Osteocyte (in vitro differentiated cells): Measurements from ENCODE around the gene GSE1. TPM values are rescaled to one million over a fixed set of nuclear protein-coding genes. Genes with fewer than 3 reads are reported as not detected.
A peak's percentile ranks its signal among the peaks of the same experiment; 100 is the strongest.

Source experiments
- DNase-seq: peaks from one replicate; pipeline ENCODE4 v3.0.0; 2021; ENCODE audit warnings: mixed read lengths; ENCODE audit not compliant: unreplicated experiment; ENCODE audit errors: extremely low spot score
- H3K27ac Mint-ChIP-seq: one replicate; pipeline ENCODE4 v1.8.0; 2021; ENCODE audit warnings: mild to moderate bottlenecking, mixed read lengths; ENCODE audit not compliant: unreplicated experiment
- H3K27me3 Mint-ChIP-seq: one replicate; pipeline ENCODE4 v1.8.0; 2021; ENCODE audit warnings: mixed read lengths; ENCODE audit not compliant: unreplicated experiment
- H3K36me3 Mint-ChIP-seq: one replicate; pipeline ENCODE4 v1.8.0; 2021; ENCODE audit warnings: mixed read lengths; ENCODE audit not compliant: unreplicated experiment
- H3K4me1 Mint-ChIP-seq: one replicate; pipeline ENCODE4 v1.8.0; 2021; ENCODE audit warnings: mixed read lengths; ENCODE audit not compliant: unreplicated experiment
- H3K4me3 Mint-ChIP-seq: one replicate; pipeline ENCODE4 v1.8.0; 2021; ENCODE audit warnings: mild to moderate bottlenecking, moderate library complexity, mixed read lengths; ENCODE audit not compliant: unreplicated experiment
- H3K9me3 Mint-ChIP-seq: one replicate; pipeline ENCODE4 v1.8.0; 2021; ENCODE audit warnings: mixed read lengths; ENCODE audit not compliant: unreplicated experiment
- CTCF ChIP-seq: fragments of 200-600 bp; sonication (generic); IDR thresholded peaks from 2 replicates; pipeline ENCODE4 v1.5.0; 2021; ENCODE audit warnings: antibody characterized with exemption, mild to moderate bottlenecking, moderate library complexity
- total RNA-seq: library from RNA; stranded (reverse); gene quantifications from 2 replicates; pipeline ENCODE4 v1.2.1, GENCODE V29; 2021

The GSE1 gene
- total RNA-seq, 1 donor from 2014 or later: 64.1 TPM

GRCh38 chr16:85687651-85688471 lies 74.7 kb downstream of the GSE1 start:
- Mint-ChIP-seq H3K27me3 (peaks cover 7% of the 10 kb centered on the region), H3K9me3 (no peaks in the 10 kb centered on the region), H3K4me1 (peaks cover 14% of the 10 kb centered on the region), H3K36me3 (no peaks in the 10 kb centered on the region), H3K4me3 (peak overlapping the region; percentile 73), H3K27ac (no peak overlapping the region)
- no peak for TF ChIP-seq CTCF
- DNase-seq: no peak

GRCh38 chr16:85688586-85689284 lies 75.6 kb downstream of the GSE1 start, which contains the start of gene GINS2:
Gene GINS2, minus strand, starts transcription at chr16:85688954. Its CDS starts 56 bp downstream, at chr16:85688898.
- Mint-ChIP-seq H3K36me3 (no peaks in the 10 kb centered on the region), H3K4me3 (peak within 1 kb of the TSS; percentile 73), H3K4me1 (peaks cover 14% of the 10 kb centered on the region), H3K27ac (no peak within 1 kb of the TSS), H3K9me3 (no peaks in the 10 kb centered on the region), H3K27me3 (peaks cover 7% of the 10 kb centered on the region)
- peak; percentile 96 for DNase-seq
- no peak for TF ChIP-seq CTCF

- peaks cover 7% of the 10 kb centered on the region for H3K27me3 Mint-ChIP-seq
- peaks cover 14% of the 10 kb centered on the region for H3K4me1 Mint-ChIP-seq
- no peak for TF ChIP-seq CTCF
- no peak for DNase-seq
- H3K4me3 Mint-ChIP-seq: peak overlapping the region; percentile 59
- H3K9me3 Mint-ChIP-seq: no peaks in the 10 kb centered on the region
- no peak overlapping the region for H3K27ac Mint-ChIP-seq
- no peaks in the 10 kb centered on the region for H3K36me3 Mint-ChIP-seq
These were observed 76.3 kb downstream of the GSE1 start for GRCh38 chr16:85689285-85689949.

GRCh38 chr16:85689950-85690320 lies 76.8 kb downstream of the GSE1 start:
- H3K27ac Mint-ChIP-seq: no peak overlapping the region

More at GRCh38 chr16:85689950-85690320, 76.8 kb downstream of the GSE1 start:
- no peak for DNase-seq
- Mint-ChIP-seq H3K36me3 (no peaks in the 10 kb centered on the region), H3K4me3 (peak overlapping the region; percentile 32), H3K9me3 (no peaks in the 10 kb centered on the region), H3K27me3 (peaks cover 7% of the 10 kb centered on the region), H3K4me1 (peaks cover 14% of the 10 kb centered on the region)
- TF ChIP-seq CTCF: no peak
